ENCODE results near the gene HTR3D. TPM values are rescaled to one million over a fixed set of nuclear protein-coding genes. Genes with fewer than 3 reads are reported as not detected.
A peak's percentile ranks its signal among the peaks of the same experiment; 100 is the strongest.
"Not testable (repeated sequence)": the region's sequence is repeated elsewhere in the genome, so short reads cannot be mapped to it uniquely, and the experiment has no call there.

HTR3D gene
- total RNA-seq, 1 donor from 2014 or later: not detected

- peak; percentile 90 for ATAC-seq
Observed at GRCh38 chr3:184016811-184017671, 14.5 kb upstream of the HTR3D start.

DNA sequence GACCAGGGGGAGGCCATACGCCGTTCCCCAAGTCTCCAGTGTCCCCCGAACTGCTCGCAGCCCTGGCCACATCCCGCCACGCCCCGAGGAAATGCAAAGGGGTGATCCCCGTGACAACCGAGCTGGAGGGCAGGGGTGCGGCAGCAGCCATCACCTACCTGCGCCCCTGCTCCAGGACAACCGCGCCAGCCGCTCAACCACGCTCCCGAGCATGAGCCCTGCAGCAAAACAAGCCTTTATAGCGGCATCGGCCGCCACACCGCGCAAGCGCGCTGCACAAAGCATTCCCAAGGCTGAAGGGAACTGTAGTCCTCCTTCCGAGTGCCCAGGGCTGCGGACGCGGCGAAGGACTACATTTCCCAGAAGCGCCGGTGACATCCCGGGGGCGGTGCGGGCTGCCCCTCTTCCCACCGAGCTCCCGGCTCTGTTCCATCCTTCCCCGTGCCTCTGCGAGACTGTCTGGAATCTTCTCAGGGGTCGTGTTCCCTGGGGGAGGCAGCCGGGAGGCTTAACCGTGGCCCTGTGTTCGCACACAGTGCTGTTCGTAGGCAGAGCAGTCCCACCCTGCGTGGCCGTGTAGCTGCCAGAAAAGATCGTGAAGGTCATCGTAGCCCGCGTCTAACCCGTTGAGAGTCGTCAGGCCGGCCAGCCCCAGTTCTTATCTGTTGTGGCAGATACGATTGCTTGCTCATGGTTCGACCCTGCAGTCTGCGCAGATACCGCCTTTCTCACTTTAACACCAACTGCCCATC, 13.7 kb upstream of the HTR3D start, which contains the start of gene ABCC5:
TSS of gene ABCC5 (minus strand) at position 213 of the 752 bp plus-strand sequence. CDS start 3,492 bp downstream, outside the sequence.
- ATAC-seq: peak; percentile 95

DNA sequence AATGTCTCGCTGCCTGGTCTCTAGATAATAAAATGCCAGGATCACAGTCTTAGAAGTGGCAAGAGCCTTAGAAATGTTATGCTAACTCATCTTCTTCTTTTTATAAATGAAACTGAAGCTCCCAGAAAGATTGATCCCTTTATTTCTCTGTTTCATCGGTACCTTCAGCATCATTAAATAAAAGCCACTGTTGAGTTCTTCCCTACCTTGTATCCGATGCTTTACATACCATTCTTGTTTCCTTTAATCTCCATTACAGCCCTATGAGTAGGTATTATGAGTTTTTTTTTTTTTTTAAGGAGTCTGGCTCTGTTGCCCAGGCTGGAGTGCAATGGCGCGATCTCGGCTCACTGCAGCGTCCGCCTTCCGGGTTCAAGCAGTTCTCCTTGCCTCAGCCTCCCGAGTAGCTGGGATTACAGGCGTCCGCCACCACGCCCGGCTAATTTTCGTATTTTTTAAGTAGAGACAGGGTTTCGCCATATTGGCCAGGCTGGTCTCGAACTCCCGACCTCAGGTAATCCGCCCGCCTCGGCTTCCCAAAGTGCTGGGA, 13.0 kb upstream of the HTR3D start:
- ATAC-seq: no peak

- ATAC-seq: no peak
Observed at GRCh38 chr3:184022323-184022722, 9.2 kb upstream of the HTR3D start.

DNA sequence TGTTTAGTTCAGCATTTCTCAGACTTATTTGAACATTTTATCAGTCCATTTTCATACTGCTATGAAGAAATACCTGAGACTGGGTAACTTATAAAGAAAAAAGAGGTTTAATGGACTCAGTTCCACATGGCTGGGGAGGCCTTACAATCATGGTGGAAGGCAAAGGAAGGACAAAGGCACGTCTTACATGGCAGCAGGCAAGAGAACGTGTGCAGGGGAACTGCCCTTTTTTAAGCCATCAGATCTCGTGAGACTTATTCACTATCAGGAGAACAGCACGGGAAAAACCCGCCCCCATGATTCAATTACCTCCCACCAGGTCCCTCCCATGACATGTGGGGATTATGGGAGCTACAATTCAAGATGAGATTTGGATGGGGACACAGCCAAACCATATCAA, 6.3 kb upstream of the HTR3D start:
- ATAC-seq: not testable (repeated sequence)

- ATAC-seq: not testable (repeated sequence)
Observed at GRCh38 chr3:184028275-184028890, 3.2 kb upstream of the HTR3D start.

DNA sequence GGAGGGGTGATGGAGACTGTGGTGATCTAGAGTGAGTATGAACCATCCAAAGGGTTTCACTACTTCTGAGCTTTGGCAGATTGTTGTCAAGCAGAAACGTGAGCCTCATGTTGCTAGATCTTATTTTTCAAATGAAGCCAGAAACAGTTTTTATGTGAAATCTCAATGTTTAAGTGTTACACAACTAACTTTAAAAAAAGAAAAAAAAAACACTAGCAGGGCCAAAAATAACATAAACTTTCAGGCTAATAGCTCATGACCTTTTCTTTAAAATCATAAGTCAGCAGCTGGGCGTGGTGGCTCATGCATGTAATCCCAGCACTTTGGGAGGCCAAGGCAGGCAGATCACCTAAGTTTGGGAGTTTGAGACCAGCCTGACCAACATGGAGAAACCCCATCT, 2.1 kb upstream of the HTR3D start:
- no peak for ATAC-seq

DNA sequence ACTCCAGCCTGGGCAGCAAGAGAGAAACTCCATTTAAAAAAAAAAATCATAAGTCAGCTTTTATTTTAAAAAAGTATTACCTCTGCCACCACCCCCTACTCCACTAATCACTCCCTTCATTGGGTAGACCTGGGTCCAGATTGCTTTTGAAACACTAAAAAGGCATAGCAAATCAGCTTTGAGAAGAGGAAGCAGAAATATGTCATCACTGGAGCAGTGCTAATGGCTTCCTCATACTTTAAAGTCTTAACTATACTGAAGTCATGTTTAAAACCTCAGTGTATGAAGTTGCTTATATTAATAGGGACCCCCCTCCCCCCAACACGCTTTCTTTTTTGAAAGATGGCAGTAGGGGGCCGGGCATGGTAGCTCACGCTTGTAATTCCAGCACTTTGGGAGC, 1.0 kb upstream of the HTR3D start:
- ATAC-seq: no peak

- no peak for ATAC-seq
Observed at GRCh38 chr3:184037816-184038215, 6.3 kb downstream of the HTR3D start.

GRCh38 chr3:184038307-184038706, 6.8 kb downstream of the HTR3D start:
- peak; percentile 30 for ATAC-seq

GRCh38 chr3:184039414-184039813, 7.9 kb downstream of the HTR3D start:
- peak; percentile 97 for ATAC-seq

- no peak for ATAC-seq
Observed at GRCh38 chr3:184040010-184040409, 8.5 kb downstream of the HTR3D start.

- no peak for ATAC-seq
Observed at GRCh38 chr3:184042617-184043016, 11.1 kb downstream of the HTR3D start.

DNA sequence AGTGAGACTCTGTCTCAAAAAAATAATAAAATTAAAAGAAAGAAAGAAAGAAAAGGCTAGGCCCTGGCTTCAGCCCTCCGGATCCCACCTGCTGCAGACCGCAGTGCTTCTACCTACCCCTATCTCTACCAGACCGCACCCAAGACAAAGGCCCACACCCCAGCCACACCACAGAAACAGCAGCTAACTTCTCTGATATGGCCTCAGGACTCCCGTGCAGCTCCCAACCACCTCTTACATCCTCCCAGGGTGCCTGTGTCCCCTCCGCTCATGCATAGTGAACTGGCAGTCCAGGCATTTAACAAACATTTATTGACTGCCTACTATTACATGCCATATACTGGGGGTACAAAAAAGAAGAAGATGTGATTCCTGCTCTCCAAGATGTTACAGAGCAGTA, 14.5 kb downstream of the HTR3D start:
- ATAC-seq: no peak

- peak; percentile 39 for ATAC-seq
Observed at GRCh38 chr3:184050217-184050847, 18.8 kb downstream of the HTR3D start.

DNA sequence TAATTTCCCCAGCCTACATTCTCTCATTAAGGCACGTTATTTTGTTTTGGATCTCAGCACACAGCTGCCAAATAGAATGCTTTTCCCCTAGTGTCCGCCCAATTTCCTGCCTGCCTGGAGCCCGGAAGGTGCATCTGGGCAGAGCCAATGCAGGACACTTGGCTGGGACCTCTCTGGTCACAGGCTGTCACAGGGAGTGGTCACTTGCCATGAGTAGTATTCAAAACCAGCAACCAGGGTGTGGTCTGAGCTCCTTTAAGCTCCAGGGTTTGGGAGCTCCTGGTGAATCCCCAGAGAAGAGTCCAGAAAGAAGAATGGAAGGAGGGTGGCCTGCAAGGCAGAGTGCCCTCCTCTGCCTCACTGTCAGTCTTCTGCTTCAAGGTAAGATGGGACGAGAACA, 21.2 kb downstream of the HTR3D start, which contains the start of gene HTR3C:
TSS of gene HTR3C (plus strand) at position 281 of the 400 bp plus-strand sequence. CDS start at position 315, 34 bp downstream.
- ATAC-seq: peak; percentile 52

DNA sequence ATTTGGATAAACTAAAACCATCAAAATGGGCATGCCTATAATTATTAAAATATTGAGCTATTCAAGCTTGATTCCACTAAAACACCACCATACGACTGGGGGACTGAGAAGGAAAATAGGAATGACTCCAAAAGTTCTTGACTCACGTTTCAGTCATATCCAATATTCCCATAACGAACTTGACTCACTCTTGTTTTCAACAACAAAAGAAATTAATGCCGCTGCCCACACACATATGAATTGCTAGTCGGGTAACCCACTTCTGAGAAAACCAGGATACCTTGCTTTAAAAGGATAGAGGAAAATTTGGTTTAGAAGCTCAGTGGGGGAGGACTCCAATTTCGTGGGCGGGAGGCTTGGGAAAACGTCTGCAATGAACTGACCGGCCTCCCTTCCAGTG, 26.5 kb downstream of the HTR3D start:
- no peak for ATAC-seq

GRCh38 chr3:184059424-184059823, 27.9 kb downstream of the HTR3D start:
- ATAC-seq: no peak

GRCh38 chr3:184062637-184063036, 31.1 kb downstream of the HTR3D start:
- ATAC-seq: no peak

DNA sequence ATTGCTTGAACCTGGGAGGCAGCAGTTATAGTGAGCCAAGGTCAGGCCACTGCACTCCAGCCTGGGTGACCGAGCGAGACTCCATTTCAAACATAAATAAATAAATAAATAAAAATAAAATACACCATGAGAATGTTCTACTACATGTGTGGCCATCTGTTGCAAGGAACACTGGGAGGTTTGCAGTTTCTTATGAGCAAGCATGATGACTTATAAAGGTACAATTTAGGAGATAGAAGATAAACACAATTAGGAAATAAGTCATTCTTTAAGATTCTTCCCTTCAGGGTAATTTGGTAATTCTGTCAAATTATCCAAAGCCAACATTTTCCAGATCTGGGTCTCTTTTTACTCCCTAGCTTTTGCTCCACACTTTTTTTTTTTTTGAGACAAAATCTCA, 34.7 kb downstream of the HTR3D start:
- no peak for ATAC-seq

GRCh38 chr3:184067573-184068055, 36.1 kb downstream of the HTR3D start:
- no peak for ATAC-seq

DNA sequence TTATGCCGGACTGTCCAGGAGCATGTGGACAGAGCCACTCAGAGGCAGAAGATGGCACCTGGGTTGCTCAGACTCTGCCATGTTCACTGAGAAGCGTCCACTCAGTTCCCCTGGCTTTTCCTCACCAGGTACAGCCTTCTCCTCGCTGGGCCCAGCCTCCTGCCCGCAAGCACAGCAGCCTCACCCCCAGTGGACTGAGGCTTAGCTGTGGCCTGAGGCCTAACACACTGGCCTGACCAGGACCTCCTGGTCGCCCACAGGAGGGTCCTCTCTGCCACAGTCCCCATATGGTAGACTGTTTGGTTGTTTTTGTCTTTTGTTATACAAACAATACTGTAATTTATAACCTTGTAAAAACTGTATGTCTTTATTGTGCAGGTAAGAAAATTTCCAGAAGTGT, 36.8 kb downstream of the HTR3D start:
- ATAC-seq: no peak
